ENCODE data around the gene EMID1. TPM values are rescaled to one million over a fixed set of nuclear protein-coding genes. Genes with fewer than 3 reads are reported as not detected.

Gene EMID1
- total RNA-seq, 4 donors from 2014 or later, result 0.18 to 1.5 (median 0.50) TPM; not detected in 1

DNA sequence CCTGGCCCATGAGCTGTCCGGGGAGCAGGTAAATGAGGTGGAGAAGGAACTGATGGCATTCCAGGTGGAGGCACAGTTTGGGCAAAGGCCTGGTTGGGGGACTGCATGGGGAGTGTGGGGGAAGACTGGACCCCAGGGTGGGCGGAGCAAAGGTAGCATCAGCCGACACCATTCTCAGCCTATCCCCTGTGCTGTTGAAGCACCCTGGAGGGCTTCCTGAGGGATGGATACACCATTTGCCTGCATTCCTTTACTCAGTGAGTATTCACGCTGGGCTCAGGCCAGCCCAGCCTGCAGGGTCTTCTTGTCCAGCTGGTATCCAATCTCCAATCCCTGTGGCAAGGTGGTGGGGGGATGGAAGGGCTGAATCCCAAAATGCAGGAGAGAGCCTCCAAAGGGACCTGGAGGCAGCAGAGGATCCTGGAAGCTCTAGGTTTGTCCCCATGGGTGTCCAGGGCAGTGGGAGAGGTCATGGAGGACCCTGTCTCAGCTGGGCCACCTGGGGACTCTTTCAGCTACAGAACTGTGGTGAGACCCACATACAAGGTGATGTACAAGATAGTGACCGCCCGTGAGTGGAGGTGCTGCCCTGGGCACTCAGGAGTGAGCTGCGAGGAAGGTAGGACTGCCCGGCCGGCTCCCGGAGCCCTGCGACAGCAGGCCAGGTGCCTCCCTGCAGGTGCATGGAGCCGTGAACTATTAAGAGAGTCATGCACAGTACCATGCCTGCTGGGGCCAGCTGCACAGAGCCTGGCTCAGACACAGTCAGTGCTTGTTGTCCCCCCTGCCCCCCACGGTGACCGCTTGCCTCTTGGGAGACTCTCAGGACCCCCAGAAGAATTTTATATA, 9.5 kb downstream of the EMID1 start:
- Histone ChIP-seq H3K4me1 (peaks cover 0 to 8% (median 0%) of the 10 kb centered on the region in 3 donors), H3K36me3 (no peaks in the 10 kb centered on the region), H3K9me3 (no peaks in the 10 kb centered on the region), H3K27me3 (no peaks in the 10 kb centered on the region), H3K4me3 (no peak overlapping the region), H3K27ac (no peak overlapping the region)
- WGBS, 2 donors, result 91 to 94% methylated on average over 5 to 13 of the region's 14 CpGs
- intact Hi-C loops (cut with DNase I), result no loop called here
- no peak for DNase-seq
- no peak for TF ChIP-seq POLR2A (IDR thresholded peaks at IDR 0.05)
- TF ChIP-seq, protein P1, sequence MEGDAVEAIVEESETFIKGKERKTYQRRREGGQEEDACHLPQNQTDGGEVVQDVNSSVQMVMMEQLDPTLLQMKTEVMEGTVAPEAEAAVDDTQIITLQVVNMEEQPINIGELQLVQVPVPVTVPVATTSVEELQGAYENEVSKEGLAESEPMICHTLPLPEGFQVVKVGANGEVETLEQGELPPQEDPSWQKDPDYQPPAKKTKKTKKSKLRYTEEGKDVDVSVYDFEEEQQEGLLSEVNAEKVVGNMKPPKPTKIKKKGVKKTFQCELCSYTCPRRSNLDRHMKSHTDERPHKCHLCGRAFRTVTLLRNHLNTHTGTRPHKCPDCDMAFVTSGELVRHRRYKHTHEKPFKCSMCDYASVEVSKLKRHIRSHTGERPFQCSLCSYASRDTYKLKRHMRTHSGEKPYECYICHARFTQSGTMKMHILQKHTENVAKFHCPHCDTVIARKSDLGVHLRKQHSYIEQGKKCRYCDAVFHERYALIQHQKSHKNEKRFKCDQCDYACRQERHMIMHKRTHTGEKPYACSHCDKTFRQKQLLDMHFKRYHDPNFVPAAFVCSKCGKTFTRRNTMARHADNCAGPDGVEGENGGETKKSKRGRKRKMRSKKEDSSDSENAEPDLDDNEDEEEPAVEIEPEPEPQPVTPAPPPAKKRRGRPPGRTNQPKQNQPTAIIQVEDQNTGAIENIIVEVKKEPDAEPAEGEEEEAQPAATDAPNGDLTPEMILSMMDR (IDR thresholded peaks at IDR 0.05), result no peak

GRCh38 chr22:29216011-29216872, 10.5 kb downstream of the EMID1 start:
- Histone ChIP-seq H3K27me3 (no peaks in the 10 kb centered on the region), H3K36me3 (no peaks in the 10 kb centered on the region), H3K27ac (no peak overlapping the region), H3K4me1 (peaks cover 0 to 8% (median 0%) of the 10 kb centered on the region in 3 donors), H3K4me3 (no peak overlapping the region), H3K9me3 (no peaks in the 10 kb centered on the region)
- TF ChIP-seq, protein P1 (IDR thresholded peaks at IDR 0.05), result no peak
- TF ChIP-seq POLR2A (IDR thresholded peaks at IDR 0.05), result no peak
- intact Hi-C loops (cut with DNase I), result no loop called here
- no peak for DNase-seq
- 80% methylated on average over 7 to 13 of the region's 14 CpGs for whole genome bisulfite sequencing, 2 donors

GRCh38 chr22:29216873-29217666, 11.4 kb downstream of the EMID1 start:
- Histone ChIP-seq H3K9me3 (no peaks in the 10 kb centered on the region), H3K36me3 (no peaks in the 10 kb centered on the region), H3K4me3 (no peak overlapping the region), H3K4me1 (peaks cover 0 to 8% (median 0%) of the 10 kb centered on the region in 3 donors), H3K27ac (no peak overlapping the region), H3K27me3 (no peaks in the 10 kb centered on the region)
- intact Hi-C loops (cut with DNase I), result no loop called here
- TF ChIP-seq, protein P1 (IDR thresholded peaks at IDR 0.05), result no peak
- no peak for TF ChIP-seq POLR2A (IDR thresholded peaks at IDR 0.05)
- 66 to 92% methylated on average over 3 to 6 of the region's 14 CpGs for WGBS, 2 donors
- no peak for DNase-seq

- DNase-seq, result no peak
- TF ChIP-seq POLR2A (IDR thresholded peaks at IDR 0.05), result no peak
- TF ChIP-seq, protein P1 (IDR thresholded peaks at IDR 0.05), result no peak
- H3K9me3 ChIP-seq, result no peaks in the 10 kb centered on the region
- WGBS, 2 donors, result 58 to 68% methylated on average over 2 to 8 of the region's 13 CpGs
- H3K4me1 ChIP-seq, result peaks cover 0 to 8% (median 0%) of the 10 kb centered on the region in 3 donors
- intact Hi-C loops (cut with DNase I), result no loop called here
- H3K4me3 ChIP-seq, result no peak overlapping the region
- H3K27me3 ChIP-seq, result no peaks in the 10 kb centered on the region
- no peak overlapping the region for H3K27ac ChIP-seq
- no peaks in the 10 kb centered on the region for H3K36me3 ChIP-seq
Measured at GRCh38 chr22:29217827-29218757, 12.4 kb downstream of the EMID1 start.
